NCI-H2196 treated with DMSO at 0.1 percent for 48 hours (cell line): Measurements from ENCODE around the gene CYP4F8.

Source experiments
- DNase-seq: peaks from one replicate; lab custom pipeline; 2025; ENCODE audit not compliant: unreplicated experiment; lab: John Stamatoyannopoulos, UW

The CYP4F8 gene

DNA sequence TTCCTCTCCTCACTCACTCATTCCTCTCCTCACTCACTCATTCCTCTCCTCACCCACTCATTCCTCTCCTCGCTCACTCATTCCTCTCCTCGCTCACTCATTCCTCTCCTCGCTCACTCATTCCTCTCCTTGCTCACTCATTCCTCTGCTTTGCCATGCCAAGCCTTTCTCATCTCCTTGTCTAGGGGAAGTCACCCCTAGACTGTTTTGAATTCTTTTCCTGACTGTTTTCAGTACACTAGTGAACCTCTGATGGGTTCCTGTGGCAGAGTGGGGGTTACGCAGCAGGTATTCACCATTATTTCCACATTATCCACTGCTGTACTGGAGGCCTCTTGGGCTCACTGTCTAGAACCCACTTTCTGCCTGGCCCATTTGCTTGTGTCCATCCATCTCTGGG lies 1.2 kb downstream of the CYP4F8 start:
- no peak for DNase-seq

DNA sequence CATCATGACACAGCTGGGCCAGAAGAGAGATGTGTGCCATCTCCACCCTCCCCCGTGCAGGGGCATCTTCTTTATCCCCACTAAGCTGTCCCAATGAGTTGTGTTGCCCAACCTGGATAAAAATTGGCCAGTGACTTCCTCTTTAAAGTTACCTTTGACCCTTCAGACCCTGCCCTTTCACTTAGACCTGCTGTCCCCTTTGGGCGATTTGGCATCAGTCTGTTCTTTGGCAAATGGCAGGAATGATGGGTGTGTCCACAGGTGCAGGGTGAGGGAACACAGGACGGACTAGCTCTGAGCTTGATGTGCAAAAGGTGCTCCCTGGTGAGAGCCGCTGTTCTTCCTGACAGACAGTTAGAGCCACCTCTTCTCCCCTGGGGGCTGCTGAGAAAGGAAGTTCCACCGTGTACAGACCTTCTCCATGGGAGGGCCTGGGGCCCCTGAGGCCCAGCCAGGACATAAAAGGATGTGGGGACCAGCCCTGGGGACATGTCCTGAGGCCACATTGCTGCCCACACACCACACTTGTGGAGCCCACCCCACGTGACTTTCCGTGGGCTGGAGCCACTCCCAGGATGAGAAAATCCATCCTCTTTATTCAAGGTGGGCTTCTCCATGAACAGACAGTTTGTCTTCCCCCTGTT lies 1.7 kb downstream of the CYP4F8 start:
- no peak for DNase-seq

GRCh38 chr19:15618321-15618720 lies 3.3 kb downstream of the CYP4F8 start:
- no peak for DNase-seq

DNA sequence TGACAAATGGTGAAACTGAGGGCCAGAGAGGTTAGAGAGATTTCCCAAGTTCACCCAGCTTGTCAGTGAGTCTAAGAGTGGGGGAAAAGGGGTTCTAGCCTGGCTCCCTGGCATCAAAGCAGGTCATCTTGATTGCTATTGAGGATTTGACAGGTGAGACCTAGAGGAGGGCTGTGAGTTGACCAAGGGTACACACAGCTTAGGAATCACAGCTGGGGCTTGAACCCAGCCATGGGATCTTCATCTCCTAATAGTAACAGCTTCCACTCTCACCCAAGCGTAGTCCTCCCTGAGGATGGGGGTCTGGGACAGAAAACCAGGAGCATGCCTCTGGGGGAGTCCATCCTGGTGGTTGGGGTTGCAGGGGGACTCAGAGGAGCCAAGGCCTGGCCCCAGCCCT lies 6.8 kb downstream of the CYP4F8 start:
- no peak for DNase-seq

DNA sequence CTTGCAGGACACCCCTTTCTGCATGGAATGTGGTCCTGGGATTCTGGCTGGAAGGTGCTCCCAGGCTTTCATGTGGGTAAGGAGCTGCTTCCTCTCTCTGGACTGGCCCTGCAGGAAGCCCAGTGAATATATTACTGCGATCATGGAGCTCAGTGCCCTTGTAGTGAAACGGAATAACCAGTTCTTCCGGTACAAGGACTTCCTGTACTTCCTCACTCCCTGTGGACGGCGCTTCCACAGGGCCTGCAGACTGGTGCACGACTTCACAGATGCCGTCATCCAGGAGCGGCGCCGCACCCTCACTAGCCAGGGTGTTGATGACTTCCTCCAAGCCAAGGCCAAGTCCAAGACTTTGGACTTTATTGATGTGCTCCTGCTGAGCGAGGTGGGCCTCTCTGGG lies 8.0 kb downstream of the CYP4F8 start:
- no peak for DNase-seq

- DNase-seq, result no peak
These were observed 8.8 kb downstream of the CYP4F8 start for GRCh38 chr19:15623711-15624318.

- no peak for DNase-seq
These were observed 13.4 kb downstream of the CYP4F8 start for GRCh38 chr19:15628236-15629002.

- peak; percentile 59 for DNase-seq
These were observed 14.2 kb downstream of the CYP4F8 start for GRCh38 chr19:15629003-15629880.

- no peak for DNase-seq
These were observed 16.8 kb downstream of the CYP4F8 start for GRCh38 chr19:15631817-15632216.

DNA sequence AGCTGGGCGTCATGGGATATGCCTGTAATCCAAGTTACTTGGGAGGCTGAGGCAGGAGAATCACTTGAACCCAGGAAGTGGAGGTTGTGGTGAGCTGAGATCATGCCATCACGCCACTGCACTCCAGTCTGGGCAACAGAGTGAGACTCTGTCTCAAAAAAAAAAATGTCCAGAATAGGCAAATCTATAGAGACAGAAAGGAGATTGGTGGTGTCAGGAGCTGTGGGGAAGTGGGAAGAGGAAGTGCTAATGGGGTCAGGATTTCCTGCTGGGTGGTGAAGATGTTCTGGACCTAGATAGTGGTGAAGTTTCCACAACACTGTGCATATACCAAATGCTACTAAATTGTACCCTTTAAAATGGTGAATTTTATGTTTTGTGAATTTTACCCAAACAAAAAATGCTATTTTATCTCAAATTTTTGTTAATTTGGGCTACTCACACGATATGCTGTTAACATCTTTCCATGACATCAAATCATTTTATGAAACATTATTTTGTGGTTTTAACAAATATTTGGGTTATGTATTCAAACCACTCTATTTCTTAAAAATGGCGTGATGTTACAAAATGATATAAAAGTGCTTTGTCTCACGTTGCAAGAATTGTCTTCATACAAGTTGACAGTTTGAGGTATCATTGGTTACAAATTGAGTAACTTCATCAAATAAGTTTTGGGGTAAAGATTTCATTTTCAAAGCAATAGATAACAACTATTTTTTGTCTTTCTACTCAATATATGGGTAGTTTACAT lies 18.2 kb downstream of the CYP4F8 start:
- no peak for DNase-seq

DNA sequence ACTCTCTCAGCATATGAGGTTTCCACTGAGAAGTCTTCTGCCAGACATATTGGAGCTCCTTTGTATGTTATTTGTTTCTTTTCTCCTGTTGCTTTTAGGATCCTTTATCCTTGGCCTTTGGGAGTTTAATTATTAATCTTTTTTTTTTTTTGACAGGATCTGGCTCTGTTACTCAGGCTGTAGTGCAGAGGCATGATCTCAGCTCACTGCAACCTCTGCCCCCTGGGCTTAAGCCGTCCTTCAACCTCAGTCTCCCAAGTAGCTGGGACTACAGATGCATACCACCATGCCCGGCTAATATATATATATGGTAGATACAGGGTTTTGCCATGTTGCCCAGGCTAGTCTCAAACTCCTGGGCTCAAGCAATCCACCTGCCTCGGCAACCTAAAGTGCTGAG lies 19.1 kb downstream of the CYP4F8 start:
- DNase-seq, result no peak

GRCh38 chr19:15635016-15635805 lies 20.2 kb downstream of the CYP4F8 start:
- no peak for DNase-seq

- DNase-seq, result no peak
These were observed 21.0 kb downstream of the CYP4F8 start for GRCh38 chr19:15636026-15636425.

DNA sequence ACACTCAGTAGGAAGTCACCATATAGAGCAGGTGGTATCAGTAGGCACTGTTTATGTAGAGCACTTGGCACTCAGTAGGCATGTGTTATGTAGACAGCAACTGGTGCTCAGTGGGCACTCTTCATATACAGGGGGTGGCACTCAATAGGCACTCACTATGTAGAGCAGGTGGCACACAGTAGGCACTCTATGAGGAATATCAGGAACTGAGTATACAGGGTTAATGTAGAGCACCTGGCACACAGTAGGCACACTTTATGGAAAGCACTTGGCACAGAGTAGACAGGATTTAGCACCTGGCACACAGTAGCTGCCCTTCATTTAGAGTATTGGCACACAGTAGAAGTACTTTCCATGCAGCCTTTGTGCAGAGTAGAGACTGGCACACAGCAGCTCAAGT lies 24.6 kb downstream of the CYP4F8 start:
- no peak for DNase-seq

DNA sequence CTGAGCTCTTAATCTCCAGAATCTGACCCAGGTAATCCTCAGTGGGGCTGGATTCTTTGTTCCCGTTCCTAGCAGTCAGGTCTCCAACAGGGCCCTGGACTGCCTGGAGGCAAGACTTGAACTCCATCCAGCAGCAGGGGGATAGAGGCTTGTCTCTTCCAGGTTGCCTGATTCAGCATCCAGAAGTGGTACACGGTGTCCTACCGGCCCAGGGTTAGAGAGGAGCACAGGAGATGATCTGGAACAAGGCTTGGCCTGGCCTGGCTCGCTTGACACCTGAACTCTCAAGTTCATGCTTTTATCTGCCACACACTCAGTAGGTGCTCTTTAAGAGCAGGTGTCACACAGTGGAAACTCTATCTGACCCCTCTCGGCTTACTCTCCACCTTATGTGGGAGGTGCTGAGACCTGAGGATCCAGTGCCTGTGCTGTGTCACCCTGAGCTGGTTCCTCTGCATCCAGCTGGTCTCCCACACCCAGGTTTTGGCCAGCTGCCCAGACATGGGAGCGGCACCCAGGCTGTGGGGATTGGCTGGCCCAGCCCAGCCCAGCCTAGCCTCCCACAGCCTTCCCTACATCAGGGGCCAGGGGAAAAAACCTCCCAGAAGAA lies 25.4 kb downstream of the CYP4F8 start, which contains the start of gene CYP4F3:
CYP4F3 (plus strand) TSS at position 604 of the 610 bp plus-strand sequence. CDS start 519 bp downstream, outside the sequence.
- DNase-seq, result peak; percentile 92

DNA sequence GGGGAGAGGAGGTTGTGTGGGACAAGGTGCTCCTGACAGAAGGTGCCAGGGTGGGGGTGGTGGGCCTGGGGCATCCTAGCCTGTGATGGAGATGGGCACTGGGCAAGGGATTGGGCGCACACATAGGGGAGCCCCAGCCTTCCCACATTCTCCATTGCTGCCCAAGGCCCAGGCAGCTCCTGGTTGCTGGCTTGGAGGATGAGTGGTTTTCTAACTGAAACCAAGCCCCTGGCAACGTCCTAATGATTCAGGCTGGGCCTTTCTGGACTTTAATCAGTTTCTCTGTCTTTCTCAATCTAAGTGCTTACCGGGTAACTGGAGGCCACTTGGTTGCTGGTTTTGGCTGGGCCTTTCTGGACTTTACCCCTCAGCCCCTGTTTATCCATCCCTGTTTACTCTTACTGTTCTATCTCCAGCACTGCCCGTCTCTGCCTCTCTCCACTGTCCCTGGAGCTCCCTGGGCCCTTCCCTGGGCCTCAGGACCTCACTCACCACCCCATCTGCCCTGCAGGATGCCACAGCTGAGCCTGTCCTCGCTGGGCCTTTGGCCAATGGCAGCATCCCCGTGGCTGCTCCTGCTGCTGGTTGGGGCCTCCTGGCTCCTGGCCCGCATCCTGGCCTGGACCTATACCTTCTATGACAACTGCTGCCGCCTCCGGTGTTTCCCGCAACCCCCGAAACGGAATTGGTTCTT lies 26.0 kb downstream of the CYP4F8 start:
- DNase-seq, result peak; percentile 62

DNA sequence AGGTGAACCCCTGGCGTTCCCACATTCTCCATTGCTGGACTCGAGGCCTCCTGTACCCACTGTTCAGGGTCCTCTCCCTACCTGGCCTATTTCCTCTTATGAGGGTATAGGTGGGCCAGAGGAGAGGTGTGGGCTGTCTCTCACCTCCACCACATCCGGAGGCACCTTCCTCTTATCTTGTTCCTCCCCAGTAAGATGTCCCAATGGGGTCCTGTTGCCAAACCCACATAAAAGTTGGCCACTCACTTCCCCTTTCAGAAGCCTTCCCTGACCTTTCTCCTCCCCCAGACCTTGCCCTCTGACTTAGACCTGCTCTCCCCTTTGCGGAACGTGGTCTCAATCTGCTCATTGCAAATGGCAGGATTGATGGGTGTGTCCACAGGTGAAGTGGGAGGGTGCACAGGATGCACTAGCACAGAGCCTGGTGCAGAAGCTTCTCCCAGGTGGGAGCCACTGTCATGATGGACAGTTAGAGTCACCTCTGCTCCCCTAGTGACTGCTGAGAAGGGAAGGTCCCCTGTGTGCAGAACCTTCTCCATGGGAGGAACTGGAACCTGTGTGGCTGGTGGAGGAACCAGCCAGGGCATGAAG lies 27.0 kb downstream of the CYP4F8 start:
- DNase-seq, result no peak

DNA sequence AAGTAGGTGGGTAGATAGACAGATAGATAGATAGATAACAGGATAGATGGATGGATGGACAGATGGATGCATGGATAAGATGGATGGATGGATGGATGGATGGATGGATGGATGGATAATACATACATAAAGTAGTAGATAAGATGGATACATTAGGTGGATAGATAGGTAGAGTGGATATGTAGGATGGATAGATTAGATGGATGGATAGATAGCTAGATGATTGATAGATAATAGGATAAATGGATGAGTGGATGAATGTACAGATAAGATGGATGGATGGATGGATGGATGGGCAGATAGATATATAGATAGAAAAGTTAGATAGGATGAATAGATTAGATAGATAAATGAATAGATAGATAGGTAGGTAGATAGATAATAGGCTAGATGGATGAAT lies 27.8 kb downstream of the CYP4F8 start:
- no peak for DNase-seq
